ENCODE results near the gene AOC3.
"Not testable (repeated sequence)": the region's sequence is repeated elsewhere in the genome, so short reads cannot be mapped to it uniquely, and the experiment has no call there.

AOC3 gene

DNA sequence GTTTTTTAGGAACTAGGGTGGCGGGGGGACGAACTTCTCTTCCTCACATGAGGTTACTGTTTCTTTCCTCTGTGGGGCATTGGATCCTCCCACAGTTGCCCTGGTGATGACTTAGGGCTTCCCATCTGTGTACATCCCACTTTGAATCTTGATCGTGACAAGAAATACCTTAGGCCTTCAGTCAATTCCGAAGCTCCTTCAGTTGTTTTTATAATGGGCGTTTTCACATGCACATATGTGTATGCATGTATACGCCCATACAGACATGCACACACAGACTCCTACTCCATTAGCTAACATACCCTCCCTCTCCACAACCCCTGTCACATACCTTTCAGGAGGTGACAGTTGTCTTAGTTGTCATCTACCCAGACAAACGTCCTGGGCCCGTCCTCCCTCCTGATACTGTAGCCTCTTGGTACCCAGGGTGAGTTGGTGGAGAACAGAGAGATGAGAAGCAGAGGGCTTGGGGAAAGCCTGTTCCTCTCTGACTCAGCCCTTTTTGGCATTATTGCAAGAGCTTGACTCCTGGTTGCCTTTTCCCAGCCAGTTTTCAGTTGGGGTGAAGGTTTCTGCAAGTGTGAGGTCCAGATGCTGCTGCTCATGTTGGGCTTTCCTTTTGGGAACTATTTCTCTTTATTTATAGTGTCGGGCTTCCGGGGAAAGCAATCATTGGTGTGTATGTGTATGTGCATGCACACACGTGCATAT, 8.9 kb upstream of the AOC3 start:
- H3K4me3 ChIP-seq = no peak overlapping the region

DNA sequence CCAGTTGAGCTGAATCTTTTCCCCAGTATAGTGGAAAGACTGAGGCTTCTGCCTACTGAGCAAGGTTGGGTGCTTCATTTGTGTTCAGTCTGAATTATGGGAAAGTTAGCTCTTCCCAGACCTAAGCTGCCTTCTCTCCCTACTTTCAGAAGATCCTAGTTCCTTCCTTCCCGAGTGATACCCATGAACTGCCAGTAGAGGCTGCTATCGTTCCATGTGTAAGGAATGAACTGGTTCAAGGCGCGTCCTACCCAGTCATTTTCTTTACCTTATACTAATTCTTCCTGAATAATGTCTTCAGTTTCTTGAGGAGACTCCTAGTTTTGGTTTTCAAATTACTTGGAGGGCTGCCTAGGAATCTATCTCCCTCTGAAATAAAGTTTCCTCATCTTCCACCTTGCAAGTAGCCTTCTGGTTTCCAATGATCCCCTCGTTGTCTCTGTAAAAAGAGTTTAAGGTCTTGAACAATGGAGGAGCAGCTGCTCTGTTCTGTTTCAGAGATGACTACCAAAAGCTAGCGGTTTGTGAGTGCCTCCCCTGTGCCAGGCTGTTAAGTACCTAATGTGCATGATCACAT, 7.6 kb upstream of the AOC3 start:
- H3K4me3 ChIP-seq = no peak overlapping the region
- peak overlapping the region in 1 of 21 experiments; percentile 14 for H3K27ac ChIP-seq

More for the DNA sequence above, 8.9 kb upstream of the AOC3 start:
- no peak overlapping the region for H3K27ac ChIP-seq

DNA sequence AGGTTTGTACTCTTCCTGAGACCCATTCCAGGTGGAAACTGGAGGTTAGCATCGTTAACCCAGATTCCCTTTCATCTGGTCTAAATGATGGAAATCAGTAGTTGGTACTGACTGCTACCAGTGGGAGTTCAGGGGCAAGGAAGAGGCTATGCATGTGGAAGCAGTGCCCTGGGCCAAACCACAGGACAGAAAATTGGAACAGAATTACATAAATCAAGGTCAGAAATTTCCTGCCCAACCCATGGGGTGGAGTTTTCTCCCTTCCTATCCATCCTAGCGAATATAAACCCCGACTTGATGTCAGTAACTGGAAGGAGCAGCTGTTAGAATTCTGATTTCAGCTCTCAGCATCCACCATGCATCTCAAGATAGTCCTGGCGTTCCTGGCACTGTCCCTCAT, 6.7 kb upstream of the AOC3 start, which contains the start of gene AOC2:
Gene AOC2, plus strand, starts transcription at position 310 of the 400 bp plus-strand sequence. Its CDS starts 47 bp downstream, at position 357.
- H3K27ac ChIP-seq = peak within 1 kb of the TSS in 3 of 21 experiments; percentile 14 to 24 (median 21)

DNA sequence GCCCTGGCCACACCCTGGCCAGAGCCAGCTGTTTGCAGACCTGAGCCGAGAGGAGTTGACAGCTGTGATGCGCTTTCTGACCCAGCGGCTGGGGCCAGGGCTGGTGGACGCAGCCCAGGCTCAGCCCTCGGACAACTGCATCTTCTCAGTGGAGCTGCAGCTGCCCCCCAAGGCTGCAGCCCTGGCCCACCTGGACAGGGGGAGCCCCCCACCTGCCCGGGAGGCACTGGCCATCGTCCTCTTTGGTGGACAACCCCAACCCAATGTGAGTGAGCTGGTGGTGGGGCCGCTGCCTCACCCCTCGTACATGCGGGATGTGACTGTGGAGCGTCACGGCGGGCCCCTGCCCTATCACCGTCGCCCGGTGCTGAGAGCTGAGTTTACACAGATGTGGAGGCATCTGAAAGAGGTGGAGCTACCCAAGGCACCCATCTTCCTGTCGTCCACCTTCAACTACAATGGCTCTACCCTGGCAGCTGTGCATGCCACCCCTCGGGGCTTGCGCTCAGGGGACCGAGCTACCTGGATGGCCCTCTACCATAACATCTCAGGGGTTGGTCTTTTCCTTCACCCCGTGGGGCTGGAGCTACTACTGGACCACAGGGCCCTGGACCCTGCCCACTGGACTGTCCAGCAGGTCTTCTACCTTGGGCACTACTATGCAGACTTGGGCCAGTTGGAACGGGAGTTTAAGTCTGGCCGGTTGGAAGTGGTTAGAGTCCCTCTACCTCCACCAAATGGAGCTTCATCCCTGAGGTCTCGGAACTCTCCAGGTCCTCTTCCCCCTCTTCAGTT, 6.0 kb upstream of the AOC3 start:
- Histone ChIP-seq H3K27ac (no peak overlapping the region), H3K4me3 (no peak overlapping the region)

More for the DNA sequence above, 6.7 kb upstream of the AOC3 start, which contains the start of gene AOC2:
- no peak within 1 kb of the TSS for H3K4me3 ChIP-seq

DNA sequence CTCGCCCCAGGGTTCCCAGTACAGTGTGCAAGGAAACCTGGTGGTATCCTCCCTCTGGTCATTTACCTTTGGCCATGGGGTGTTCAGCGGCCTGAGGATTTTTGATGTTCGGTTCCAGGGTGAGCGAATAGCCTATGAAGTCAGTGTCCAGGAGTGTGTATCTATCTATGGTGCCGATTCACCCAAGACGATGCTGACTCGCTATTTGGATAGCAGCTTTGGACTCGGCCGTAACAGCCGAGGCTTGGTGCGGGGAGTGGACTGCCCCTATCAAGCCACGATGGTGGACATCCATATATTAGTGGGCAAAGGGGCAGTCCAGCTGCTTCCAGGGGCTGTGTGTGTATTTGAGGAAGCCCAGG, 5.5 kb upstream of the AOC3 start:
- Histone ChIP-seq H3K27ac (peak overlapping the region in 1 of 21 experiments; percentile 64), H3K4me3 (no peak overlapping the region)

DNA sequence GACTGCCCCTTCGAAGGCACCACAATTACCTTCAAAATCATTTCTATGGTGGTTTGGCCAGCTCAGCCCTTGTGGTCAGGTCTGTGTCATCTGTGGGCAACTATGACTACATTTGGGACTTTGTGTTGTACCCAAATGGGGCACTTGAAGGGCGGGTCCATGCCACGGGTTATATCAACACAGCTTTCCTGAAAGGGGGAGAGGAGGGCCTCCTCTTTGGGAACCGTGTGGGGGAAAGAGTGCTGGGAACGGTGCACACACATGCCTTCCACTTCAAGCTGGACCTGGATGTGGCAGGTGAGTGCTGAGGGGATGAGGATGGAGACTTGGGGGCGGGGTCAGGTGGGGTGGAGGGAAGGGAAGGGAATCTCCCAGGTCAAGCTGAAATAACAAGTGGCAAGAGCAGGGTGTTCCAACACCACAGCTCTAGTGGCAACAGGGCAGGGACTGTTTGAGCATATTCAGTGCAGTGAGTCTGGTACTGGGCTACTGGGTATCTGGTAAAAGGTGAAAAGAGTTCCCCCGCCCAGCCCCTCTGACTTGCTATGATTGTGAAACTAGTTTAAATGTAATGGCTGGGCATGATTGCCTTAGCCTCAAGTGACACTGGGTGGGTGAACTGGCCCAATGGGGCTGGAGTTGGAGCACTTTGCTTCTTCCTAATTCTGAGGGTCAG, 4.9 kb upstream of the AOC3 start:
- H3K4me3 ChIP-seq = no peak overlapping the region
- peak overlapping the region in 9 of 21 experiments; percentile 3 to 64 (median 38) for H3K27ac ChIP-seq

DNA sequence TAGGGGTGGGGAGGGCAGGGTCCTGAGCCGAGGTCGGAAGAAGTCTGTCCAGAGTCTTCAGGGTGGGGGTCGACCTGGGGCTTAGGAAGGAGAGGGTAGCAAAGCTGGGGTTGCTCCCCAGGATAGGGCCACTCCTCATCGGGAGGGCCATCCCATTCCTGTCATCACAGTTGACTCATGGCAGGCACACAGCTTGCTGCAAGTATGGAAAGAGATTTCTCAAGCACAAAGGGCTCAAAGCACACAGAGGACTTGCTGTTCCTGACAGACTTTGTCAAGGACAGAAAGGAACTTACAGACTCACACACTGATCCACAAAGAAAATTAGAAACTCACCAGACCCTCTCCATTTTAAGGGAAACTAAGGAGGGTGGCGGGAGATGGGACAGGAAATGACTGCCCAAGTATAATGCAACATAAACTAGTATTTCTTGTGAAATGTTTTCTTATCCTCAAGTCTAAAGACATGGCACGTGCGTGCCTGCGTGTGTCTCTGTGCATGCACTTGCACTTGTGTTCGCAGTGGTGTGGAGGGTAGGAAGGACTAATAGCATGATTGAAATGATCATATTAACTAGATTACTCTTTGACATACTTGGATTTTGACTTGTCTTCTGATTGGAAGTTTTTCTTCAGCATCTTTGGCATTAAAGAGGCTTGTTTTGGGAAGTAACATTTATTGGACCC, 4.3 kb upstream of the AOC3 start:
- Histone ChIP-seq H3K4me3 (no peak overlapping the region), H3K27ac (peak overlapping the region in 10 of 21 experiments; percentile 3 to 64 (median 34))

DNA sequence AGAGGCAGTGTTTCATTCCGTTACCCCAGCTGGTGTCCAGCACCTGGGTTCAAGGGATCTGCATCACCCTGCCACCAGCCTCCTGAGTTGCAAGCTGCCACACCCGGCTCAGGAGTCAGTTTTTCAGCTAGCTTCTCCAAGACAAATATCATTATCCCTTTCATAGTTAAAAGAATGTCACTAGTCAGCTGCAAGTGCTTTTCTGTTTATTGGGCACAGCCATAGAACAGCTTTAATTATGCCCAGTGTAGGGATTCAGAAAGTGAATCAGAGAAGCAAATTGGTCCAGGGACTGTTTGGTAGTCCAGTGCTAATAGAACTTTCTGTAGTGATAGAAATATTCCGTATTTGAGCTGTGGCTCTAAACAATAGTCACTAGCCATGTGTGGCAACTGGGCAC, 2.9 kb upstream of the AOC3 start:
- H3K27ac ChIP-seq = no peak overlapping the region

DNA sequence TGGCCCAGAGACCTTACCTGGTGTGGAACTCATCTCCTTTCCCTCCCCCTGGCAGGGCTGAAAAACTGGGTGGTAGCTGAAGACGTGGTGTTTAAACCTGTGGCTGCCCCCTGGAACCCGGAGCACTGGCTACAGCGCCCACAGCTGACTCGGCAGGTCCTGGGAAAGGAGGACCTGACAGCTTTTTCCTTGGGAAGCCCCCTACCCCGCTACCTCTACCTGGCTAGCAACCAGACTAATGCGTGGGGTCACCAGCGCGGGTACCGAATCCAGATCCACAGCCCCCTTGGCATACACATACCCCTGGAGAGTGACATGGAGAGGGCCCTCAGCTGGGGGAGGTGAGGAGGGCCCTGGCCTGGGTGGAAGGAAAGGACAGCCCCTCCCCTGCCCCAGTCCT, 2.0 kb upstream of the AOC3 start:
- H3K27ac ChIP-seq = no peak overlapping the region
- H3K4me3 ChIP-seq = no peak overlapping the region

More for the DNA sequence above, 2.9 kb upstream of the AOC3 start:
- no peak overlapping the region for H3K4me3 ChIP-seq

DNA sequence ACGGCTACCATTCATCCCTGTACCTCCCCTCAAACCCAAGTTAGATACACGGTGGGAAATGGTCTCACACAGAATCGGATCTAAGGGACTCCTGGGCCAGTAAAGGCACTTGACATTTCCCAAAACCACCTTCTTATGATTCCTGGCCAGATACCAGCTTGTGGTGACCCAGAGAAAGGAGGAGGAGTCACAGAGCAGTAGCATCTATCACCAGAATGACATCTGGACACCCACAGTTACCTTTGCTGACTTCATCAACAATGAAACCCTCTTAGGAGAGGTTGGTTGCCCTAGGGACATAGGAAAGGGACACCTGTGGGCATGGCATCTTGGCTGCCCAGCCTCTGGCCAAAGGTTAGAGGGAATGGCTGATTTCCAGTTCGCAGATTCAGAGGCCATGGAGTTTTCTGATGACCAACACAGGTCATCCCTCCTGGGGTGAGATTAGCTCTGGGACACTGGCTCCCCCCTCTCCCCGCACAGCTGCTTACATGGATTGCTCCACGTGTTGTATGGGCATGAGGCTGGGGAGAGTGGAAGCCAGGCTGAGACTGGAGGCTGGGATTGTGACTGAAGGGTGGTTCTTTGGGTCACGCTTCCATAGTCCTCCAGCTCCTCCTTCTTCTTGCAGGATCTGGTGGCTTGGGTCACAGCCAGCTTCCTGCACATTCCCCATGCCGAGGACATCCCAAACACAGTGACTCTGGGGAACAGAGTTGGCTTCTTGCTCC, 1.4 kb upstream of the AOC3 start:
- no peak overlapping the region for H3K4me3 ChIP-seq
- H3K27ac ChIP-seq = no peak overlapping the region

DNA sequence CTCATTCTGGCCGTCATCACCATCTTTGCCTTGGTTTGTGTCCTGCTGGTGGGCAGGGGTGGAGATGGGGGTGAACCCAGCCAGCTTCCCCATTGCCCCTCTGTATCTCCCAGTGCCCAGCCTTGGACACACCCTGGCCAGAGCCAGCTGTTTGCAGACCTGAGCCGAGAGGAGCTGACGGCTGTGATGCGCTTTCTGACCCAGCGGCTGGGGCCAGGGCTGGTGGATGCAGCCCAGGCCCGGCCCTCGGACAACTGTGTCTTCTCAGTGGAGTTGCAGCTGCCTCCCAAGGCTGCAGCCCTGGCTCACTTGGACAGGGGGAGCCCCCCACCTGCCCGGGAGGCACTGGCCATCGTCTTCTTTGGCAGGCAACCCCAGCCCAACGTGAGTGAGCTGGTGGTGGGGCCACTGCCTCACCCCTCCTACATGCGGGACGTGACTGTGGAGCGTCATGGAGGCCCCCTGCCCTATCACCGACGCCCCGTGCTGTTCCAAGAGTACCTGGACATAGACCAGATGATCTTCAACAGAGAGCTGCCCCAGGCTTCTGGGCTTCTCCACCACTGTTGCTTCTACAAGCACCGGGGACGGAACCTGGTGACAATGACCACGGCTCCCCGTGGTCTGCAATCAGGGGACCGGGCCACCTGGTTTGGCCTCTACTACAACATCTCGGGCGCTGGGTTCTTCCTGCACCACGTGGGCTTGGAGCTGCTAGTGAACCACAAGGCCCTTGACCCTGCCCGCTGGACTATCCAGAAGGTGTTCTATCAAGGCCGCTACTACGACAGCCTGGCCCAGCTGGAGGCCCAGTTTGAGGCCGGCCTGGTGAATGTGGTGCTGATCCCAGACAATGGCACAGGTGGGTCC, 607 bp downstream of the AOC3 start:
- peak overlapping the region in 5 of 21 experiments; percentile 1 to 66 (median 16) for H3K27ac ChIP-seq
- peak overlapping the region in 1 of 7 experiments; percentile 14 for H3K4me3 ChIP-seq

DNA sequence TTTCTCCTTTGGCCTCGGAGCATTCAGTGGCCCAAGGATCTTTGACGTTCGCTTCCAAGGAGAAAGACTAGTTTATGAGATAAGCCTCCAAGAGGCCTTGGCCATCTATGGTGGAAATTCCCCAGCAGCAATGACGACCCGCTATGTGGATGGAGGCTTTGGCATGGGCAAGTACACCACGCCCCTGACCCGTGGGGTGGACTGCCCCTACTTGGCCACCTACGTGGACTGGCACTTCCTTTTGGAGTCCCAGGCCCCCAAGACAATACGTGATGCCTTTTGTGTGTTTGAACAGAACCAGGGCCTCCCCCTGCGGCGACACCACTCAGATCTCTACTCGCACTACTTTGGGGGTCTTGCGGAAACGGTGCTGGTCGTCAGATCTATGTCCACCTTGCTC, 1.4 kb downstream of the AOC3 start:
- Histone ChIP-seq H3K4me3 (peak overlapping the region in 1 of 7 experiments; percentile 7), H3K27ac (peak overlapping the region in 5 of 21 experiments; percentile 1 to 66 (median 7))

DNA sequence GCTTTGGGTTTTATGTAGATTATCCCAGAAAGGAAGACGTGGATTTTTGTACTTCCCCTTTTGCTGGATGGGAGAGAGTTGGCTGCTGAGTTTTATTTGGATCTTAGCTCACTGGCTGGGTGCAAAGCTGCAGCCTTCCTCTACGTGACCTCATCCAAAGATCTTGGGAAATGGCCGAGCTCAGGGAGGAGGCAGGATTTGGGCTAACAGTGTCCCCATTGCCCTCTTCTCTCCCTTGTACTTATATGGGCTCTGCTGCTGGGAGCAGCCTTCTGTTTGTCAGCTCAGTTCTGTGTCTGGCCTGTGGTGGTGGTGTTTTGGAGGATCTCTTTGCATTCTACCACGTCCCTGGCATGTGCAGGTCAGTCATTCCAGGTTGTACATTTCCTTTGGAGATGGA, 2.0 kb downstream of the AOC3 start:
- H3K4me3 ChIP-seq = peak overlapping the region in 2 of 7 experiments; percentile 8 to 10
- H3K27ac ChIP-seq = peak overlapping the region in 3 of 21 experiments; percentile 5 to 66 (median 7)

DNA sequence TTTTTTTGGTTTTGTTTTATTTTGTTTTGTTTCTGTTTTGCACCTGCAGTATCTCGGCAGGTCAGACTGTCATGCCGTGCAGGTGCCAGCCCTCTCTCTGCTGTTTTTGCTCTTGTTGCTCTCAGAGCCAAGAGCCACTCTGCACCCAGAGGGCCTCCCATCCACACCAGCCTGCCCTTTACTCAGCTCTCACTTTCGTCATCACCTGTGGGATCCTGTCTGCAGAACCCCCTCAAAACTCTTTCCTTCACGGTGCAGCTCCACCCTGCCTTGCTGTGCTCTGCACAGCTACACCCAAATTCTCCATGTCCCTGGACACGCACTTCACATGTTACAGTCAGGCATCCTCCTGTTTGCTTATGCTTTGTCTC, 2.6 kb downstream of the AOC3 start:
- Histone ChIP-seq H3K27ac (no peak overlapping the region), H3K4me3 (peak overlapping the region in 2 of 7 experiments; percentile 8 to 10)

DNA sequence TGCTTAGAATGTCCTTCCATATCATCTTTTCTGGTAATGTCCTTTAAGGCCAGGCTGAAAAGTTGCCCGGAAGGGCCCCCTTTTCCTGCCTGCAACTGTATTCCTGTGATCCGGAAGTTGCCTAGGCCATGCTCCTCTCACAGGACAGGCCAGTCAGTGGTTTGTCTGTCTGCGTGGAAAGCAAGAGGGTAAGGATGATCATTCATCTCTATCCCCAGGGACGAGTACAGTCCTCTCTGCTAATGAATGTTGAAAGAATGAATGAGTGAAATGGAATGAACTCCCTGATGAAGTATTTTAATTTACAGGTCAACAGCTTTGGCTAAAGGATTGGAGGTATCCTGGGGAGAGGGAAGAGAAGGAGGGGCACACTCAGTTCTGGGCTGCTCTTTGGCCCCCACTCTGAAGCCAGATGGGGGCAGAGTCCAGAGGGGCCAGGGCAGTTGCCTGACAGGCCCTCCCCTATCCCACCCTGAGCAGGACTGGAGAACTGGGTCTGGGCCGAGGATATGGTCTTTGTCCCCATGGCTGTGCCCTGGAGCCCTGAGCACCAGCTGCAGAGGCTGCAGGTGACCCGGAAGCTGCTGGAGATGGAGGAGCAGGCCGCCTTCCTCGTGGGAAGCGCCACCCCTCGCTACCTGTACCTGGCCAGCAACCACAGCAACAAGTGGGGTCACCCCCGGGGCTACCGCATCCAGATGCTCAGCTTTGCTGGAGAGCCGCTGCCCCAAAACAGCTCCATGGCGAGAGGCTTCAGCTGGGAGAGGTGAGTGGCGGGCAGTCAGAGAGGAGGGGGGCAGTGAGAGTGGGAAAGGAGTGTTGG, 3.2 kb downstream of the AOC3 start:
- Histone ChIP-seq H3K27ac (no peak overlapping the region), H3K4me3 (peak overlapping the region in 1 of 7 experiments; percentile 10)

DNA sequence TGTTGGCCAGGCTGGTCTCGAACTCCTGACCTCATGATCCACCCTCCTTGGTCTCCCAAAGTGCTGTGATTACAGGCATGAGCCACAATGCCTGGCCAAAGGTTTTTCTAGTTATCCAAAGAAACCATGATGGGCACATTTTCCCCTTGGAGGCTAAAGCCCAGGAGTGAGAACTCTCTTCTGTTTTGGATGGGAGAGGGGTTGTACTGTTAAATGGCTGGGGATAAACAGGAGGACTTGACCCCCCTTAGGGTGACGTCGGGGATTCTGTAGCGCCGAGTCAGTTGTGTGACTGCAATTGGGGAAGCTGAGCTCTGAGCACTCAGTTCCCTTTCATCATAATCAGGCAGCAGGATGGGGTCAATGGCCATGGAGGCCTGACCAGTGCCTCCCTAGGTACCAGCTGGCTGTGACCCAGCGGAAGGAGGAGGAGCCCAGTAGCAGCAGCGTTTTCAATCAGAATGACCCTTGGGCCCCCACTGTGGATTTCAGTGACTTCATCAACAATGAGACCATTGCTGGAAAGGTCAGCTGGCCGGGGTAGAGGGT, 4.1 kb downstream of the AOC3 start:
- no peak overlapping the region for H3K27ac ChIP-seq
- H3K4me3 ChIP-seq = no peak overlapping the region

DNA sequence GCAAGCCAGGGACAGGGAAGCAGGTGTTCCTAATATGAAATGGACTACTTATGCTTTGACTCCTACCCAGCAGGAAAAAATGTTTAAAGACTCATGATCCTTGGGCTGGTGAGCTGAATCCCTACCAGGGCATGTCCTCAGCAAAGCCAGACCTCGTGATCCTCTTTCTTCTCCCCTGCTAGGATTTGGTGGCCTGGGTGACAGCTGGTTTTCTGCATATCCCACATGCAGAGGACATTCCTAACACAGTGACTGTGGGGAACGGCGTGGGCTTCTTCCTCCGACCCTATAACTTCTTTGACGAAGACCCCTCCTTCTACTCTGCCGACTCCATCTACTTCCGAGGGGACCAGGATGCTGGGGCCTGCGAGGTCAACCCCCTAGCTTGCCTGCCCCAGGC, 5.1 kb downstream of the AOC3 start:
- not testable (repeated sequence) for H3K4me3 ChIP-seq

More for the DNA sequence above, 5.1 kb downstream of the AOC3 start:
- H3K27ac ChIP-seq = not testable (repeated sequence)

Measured in skin epidermis (tissue), 12 donors.